Right ventricle myocardium superior (tissue), 1 donor: ENCODE results near the gene LDLRAP1. TPM values are rescaled to one million over a fixed set of nuclear protein-coding genes. Genes with fewer than 3 reads are reported as not detected.

Experiments
- ATAC-seq: fragments of 200-7000 bp; cut with Tn5 transposase; one replicate; pipeline ENCODE4 v1.9.1; 2020; ENCODE audit warnings: mild to moderate bottlenecking; ENCODE audit not compliant: poor library complexity
- DNase-seq: peaks from one replicate; pipeline ENCODE4 v3.0.0-alpha.2; 2020
- intact Hi-C: fragments of 100-400 bp; cut with DNase I; formaldehyde crosslinking; loops from one replicate; pipeline ENCODE4 v1.11.2; 2022
- total RNA-seq: library from RNA; stranded (reverse); fragmentation: NEBNext Ultra II Directional; extraction: Animal tissue kit (Norgen Biotek cat#: 25700); gene quantifications from one replicate; pipeline ENCODE4 v1.2.1, GENCODE V29; 2021
- donor health status: DM: no; HTN: yes; CAD: no; lungs with severe emphysema.

LDLRAP1 gene
- total RNA-seq, 1 donor from 2014 or later: 11.8 TPM

DNA sequence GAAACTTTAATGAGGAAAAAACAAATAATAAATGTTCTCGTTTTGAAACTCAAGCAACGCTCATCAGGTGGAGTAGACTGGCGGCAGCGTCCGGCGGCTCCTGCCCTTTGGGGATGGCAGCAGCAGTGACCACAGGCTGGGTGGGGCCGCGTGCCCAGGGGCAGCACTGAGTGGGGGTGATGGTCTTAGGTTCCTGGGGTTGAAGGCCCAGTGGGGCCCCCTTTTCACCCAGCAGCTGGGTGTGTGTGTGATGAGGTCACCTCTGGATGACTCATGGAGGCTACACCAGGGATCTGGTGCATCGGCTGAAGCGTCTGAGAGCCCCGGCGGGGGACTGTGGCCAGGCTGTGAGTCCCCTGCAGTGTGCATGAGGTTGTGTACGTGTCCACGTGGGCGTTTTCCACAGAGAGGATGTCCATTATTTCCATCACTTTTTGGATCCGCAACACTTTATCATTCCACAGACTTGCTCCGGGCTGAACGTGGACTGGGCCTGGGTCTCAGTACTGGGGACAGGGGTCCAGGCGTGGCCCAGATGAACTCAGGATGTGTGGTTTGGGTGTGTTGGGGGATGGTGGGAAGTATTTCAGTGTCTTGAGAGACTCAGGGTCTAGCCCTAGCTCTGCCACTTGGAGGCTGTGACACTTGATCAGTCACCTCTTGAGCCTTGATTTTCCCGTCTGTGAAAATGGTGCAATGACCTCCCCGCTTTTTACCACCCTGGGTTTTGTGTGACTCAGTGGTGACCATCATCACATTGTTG is 25.6 kb downstream of the LDLRAP1 start:
- DNase-seq (no peak), ATAC-seq (no peak)
- intact Hi-C loops: no loop called here

DNA sequence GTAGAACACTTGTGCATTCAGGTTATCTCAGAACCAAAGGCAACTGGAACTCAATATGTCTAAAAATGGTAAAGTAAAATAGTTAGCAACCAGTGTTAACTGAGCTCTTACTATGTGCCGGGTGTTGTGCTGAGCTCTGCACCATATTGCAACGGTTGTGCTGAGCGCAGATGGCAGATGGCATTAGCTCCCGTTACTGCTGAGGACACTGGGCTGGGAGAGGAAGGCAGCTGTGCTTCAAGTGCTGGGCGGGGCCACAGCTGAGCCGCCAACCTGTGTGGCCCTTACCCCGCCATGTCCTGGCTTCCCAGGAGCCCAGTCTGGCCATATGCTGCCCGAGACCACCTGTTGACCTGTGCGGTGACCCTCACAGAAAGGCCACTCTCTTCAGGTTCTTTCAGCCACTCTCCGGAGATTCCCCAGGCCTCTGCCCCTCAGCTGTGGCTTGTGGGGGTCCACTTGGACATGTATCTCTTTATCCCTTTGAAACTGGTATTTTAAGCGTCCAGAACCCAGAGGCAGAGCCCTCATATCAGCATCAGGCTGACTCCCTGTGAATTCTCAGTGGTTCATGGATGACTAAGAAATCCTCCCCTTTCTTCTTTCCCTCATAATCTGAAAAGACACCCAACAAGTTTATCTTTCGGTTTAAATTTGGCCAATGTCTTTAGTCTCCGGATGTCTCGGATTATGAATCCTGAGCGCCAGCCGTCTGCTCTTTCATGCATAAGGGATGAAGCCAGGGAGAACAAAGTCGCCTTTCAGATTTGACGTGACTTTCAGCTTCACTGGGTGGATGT is 26.4 kb downstream of the LDLRAP1 start:
- ATAC-seq (no peak), DNase-seq (no peak)

GRCh38 chr1:25570798-25571521 is 27.6 kb downstream of the LDLRAP1 start:
- ATAC-seq: no peak
- intact Hi-C loops: no loop called here

More for the DNA sequence above, 26.4 kb downstream of the LDLRAP1 start:
- intact Hi-C loops: no loop called here

GRCh38 chr1:25571522-25571970 is 28.1 kb downstream of the LDLRAP1 start:
- ATAC-seq (no peak), DNase-seq (peak; percentile 19)
- intact Hi-C loops: no loop called here

More at GRCh38 chr1:25570798-25571521, 27.6 kb downstream of the LDLRAP1 start:
- DNase-seq: peak; percentile 39

GRCh38 chr1:25572107-25572506 is 28.7 kb downstream of the LDLRAP1 start:
- no peak for ATAC-seq
- DNase-seq: no peak
- intact Hi-C loops: no loop called here

DNA sequence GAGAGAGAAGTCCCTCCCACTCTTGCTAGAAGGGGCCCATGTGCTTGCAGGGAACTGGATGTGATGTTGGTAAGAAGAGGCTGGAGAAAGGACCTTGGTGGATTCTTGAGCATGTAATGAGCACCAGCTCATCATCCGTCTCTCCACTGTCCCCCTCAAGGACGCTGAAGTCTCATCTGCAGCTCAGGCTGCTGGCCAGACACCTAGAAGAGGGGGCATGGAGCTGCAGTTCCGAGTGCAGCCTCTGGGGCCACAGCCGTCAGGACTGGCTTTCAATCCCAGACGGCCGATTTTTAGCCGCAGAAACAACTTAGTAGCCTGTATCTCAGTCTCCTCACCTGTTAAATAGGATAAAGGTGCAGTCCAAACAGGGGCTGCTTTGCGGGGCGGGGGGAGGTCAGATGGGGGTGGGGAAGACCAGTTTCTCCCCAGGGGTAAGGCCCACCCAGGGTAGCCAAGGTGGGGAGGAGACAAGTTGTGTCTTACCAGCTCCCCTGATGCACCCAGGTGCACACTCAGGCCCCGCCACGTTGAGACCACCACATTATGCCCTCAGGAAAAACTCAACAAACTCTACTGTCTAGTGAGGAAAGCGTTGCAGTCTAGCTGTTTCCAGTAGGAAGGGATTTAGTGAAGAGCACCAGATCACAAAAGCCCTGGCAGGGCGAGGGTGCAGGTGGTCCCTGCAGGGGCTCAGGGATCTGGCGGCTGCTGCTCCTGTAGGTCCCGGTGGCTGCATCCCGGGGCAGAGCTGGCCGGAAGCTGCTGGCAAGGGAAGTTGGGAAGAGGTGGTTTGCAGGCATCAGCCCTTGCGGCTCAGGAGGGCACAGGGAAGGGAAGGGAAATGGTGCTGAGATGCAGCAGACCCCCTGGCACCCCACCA is 29.5 kb downstream of the LDLRAP1 start:
- ATAC-seq (peak; percentile 48), DNase-seq (peak; percentile 56)
- intact Hi-C loops: no loop called here

GRCh38 chr1:25573591-25573930 is 30.2 kb downstream of the LDLRAP1 start:
- DNase-seq (no peak), ATAC-seq (no peak)
- intact Hi-C loops: no loop called here

DNA sequence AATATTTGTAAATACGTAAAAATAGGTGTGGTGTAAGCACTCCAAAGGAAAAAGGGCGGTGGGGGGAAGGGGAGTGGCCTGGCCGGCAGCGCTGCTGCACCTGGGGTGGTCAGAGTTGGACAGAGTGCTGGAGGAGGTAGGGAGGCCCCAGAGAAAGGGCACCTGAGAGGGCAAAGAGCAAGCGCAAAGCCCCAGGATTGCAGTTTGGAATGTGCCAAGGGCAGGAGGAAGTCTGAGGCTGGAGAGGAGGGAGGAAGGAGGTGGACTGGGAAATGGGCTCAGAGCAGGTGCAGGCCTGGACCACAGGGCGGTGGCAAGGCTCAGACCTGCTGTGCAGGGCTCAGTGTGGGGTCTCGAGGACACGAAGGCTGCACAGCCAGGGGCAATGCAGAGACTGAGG is 30.6 kb downstream of the LDLRAP1 start:
- DNase-seq (no peak), ATAC-seq (no peak)
- intact Hi-C loops: no loop called here

- DNase-seq (no peak), ATAC-seq (no peak)
- intact Hi-C loops: no loop called here
These were observed 31.8 kb downstream of the LDLRAP1 start for GRCh38 chr1:25575191-25575590.

DNA sequence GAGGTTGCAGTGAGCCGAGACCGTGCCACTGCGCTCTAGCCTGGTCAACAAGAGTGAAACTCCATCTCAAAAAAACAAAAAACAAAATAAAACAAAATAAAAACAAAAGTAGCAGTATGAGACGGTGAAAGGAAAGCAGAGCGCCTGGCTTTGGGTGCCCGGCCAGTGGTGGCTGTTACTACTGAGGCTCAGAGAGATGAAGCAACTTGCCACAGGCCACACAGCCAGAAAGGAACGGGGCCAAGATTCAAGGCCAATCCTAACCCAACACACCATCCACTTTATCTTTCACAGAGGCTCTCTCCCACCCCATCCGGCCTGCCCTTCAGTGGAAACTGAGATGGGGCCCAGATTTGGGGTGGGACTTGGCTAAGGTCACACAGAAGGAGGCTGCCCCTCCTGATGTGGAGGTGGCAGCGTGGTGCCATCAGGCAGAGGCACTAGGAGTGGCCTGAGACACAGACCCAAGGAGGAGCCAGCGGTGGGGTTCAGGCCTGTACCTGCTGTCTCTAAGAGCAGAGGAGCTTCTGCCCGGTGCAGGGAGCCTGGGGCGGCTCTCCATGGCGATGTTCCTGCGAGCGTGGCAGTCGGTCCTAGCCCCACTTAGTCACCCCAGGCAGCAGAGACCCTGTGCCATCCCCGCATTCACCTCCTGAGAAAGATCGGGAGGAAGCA is 33.2 kb downstream of the LDLRAP1 start:
- intact Hi-C loops: no loop called here
- ATAC-seq (no peak), DNase-seq (no peak)

DNA sequence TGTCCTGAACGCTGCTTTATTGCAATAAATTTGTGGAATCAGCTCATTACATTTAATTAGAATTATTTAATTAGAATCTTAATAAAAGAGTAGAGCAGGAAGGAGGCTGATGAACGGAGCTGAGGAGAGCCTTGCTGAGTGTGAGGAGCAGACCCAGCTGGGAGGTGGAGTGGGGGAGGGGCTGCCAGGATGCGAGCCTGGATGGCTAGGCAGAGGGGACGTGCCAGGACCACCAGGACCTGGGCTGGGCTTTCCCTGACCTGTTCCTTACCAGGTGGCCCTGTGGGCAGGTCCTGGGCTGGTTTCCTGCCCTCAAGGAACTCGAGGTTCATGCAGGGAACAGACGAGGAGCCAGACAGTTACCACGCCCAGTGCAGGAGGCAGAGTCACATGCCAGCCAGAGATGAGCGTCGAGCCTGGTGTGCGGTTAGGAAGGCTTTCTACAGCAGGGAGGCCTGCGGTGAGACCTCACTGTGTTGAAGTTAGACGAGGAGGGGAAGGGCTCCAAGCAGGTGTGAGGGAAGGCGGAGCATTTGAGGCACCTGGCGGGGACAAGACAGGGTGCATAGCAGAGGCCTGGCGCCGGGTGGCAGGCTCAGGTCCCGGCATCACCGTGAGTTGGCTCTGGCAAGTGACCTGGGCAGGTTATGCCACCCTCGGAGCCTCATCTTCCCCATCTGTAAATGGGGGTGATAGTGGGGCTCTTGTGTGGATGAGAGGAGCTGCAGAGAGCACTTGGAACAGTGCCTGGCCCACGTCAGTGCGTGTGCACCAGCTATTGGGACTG is 33.9 kb downstream of the LDLRAP1 start:
- DNase-seq (no peak), ATAC-seq (no peak)
- intact Hi-C loops: no loop called here

- intact Hi-C loops: no loop called here
- DNase-seq (no peak), ATAC-seq (no peak)
These were observed 36.2 kb downstream of the LDLRAP1 start for GRCh38 chr1:25579292-25580252.

DNA sequence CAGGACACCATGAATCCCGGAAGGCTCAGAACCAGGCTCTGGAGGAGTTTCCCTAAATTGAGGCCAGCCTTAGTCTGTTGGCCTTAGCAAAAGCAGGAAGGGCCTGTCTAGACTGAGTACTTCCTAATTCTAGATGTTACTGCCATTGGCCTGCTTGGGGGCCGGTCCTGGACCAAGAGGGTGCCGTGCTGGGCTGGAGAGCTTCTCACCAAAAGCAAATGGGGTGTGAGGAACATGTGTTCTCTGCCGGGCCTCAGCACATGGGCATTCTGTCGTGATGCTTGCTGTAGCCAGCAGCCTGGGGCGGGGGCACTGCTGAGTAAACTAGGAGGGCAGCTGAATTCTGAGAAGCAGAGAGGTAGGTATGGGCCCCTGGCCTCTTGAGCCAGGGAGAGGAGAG is 37.5 kb downstream of the LDLRAP1 start:
- ATAC-seq: no peak
- no peak for DNase-seq
- intact Hi-C loops: no loop called here

- DNase-seq (no peak), ATAC-seq (peak; percentile 45)
- intact Hi-C loops: no loop called here
These were observed 38.4 kb downstream of the LDLRAP1 start for GRCh38 chr1:25581764-25582163.

- ATAC-seq: no peak
- DNase-seq: no peak
- intact Hi-C loops: no loop called here
These were observed 40.3 kb downstream of the LDLRAP1 start for GRCh38 chr1:25583519-25584370.
